HepG2 (cell line): ENCODE measurements around the gene ANKRD29. TPM values are rescaled to one million over a fixed set of nuclear protein-coding genes. Genes with fewer than 3 reads are reported as not detected.

Source experiments
- AGO2 ChIP-seq: fragments of 200-400 bp; formaldehyde crosslinking; optimal IDR thresholded peaks from 2 replicates; pipeline ENCODE3; 2017; ENCODE audit warnings: mild to moderate bottlenecking, low read depth, low read length, moderate library complexity
- CC2D1A ChIP-seq: sonication (generic); formaldehyde crosslinking; IDR thresholded peaks from 2 replicates; pipeline ENCODE4 v1.8.1; 2023; ENCODE audit warnings: mild to moderate bottlenecking, missing genetic modification reagents
- FOXM1 ChIP-seq: sonication (generic); formaldehyde crosslinking; IDR thresholded peaks from 2 replicates; pipeline ENCODE4 v1.5.0; 2020; ENCODE audit warnings: missing genetic modification reagents
- MLLT10 ChIP-seq: sonication (generic); formaldehyde crosslinking; IDR thresholded peaks from 2 replicates; pipeline ENCODE4 v1.4.0; 2020; ENCODE audit warnings: missing genetic modification reagents
- MXD1 ChIP-seq: sonication (generic); formaldehyde crosslinking; IDR thresholded peaks from 2 replicates; pipeline ENCODE4 v1.4.0; 2020; ENCODE audit warnings: mild to moderate bottlenecking, missing genetic modification reagents
- MYPOP ChIP-seq: sonication (generic); formaldehyde crosslinking; IDR thresholded peaks from 2 replicates; pipeline ENCODE4 v1.8.1; 2023; ENCODE audit warnings: mild to moderate bottlenecking, moderate library complexity, missing genetic modification reagents
- PRDM15 ChIP-seq: sonication (generic); formaldehyde crosslinking; IDR thresholded peaks from 2 replicates; pipeline ENCODE4 v1.4.0; 2020; ENCODE audit warnings: missing genetic modification reagents
- REXO4 ChIP-seq: sonication (generic); formaldehyde crosslinking; IDR thresholded peaks from 2 replicates; pipeline ENCODE4 v1.8.0; 2022; ENCODE audit warnings: missing genetic modification reagents, mild to moderate bottlenecking, borderline replicate concordance
- SIX4 ChIP-seq: sonication (generic); formaldehyde crosslinking; IDR thresholded peaks from 2 replicates; pipeline ENCODE4 v1.4.0; 2020; ENCODE audit warnings: missing genetic modification reagents
- SP1 ChIP-seq, 2 experiments: fragments of 450-650 bp in 1 of 2; sonication (generic) in 1 of 2; formaldehyde crosslinking in 1 of 2; IDR thresholded peaks; 2 replicates each; pipeline versions ENCODE4 v1.4.0 to v1.6.1; 2016 to 2020; ENCODE audit warnings: missing genetic modification reagents in 1 of 2
- TARDBP ChIP-seq: sonication (generic); formaldehyde crosslinking; IDR thresholded peaks from 2 replicates; pipeline ENCODE4 v1.8.0; 2022; ENCODE audit warnings: mild to moderate bottlenecking, missing genetic modification reagents
- ZBTB2 ChIP-seq: sonication (generic); formaldehyde crosslinking; IDR thresholded peaks from 2 replicates; pipeline ENCODE4 v1.8.0; 2022; ENCODE audit warnings: low read depth, missing genetic modification reagents
- ZBTB33 ChIP-seq: sonication (generic); formaldehyde crosslinking; IDR thresholded peaks from 2 replicates; pipeline ENCODE4 v1.4.0; 2020; ENCODE audit warnings: missing genetic modification reagents
- ZNF251 ChIP-seq: sonication (generic); formaldehyde crosslinking; IDR thresholded peaks from 2 replicates; pipeline ENCODE4 v1.9.0; 2021; ENCODE audit warnings: mild to moderate bottlenecking, missing genetic modification reagents
- ZNF260 ChIP-seq: sonication (generic); formaldehyde crosslinking; IDR thresholded peaks from 2 replicates; pipeline ENCODE4 v1.4.0; 2020; ENCODE audit warnings: missing genetic modification reagents, low read depth, mild to moderate bottlenecking, borderline replicate concordance
- ZNF335 ChIP-seq: sonication (generic); formaldehyde crosslinking; IDR thresholded peaks from 2 replicates; pipeline ENCODE4 v1.4.0; 2020; ENCODE audit warnings: missing genetic modification reagents
- ZNF589 ChIP-seq: sonication (generic); formaldehyde crosslinking; conservative IDR thresholded peaks from 2 replicates; pipeline ENCODE4 v1.8.0; 2022; ENCODE audit warnings: mild to moderate bottlenecking, moderate library complexity, missing genetic modification reagents
- ZNF597 ChIP-seq: sonication (generic); formaldehyde crosslinking; IDR thresholded peaks from 2 replicates; pipeline ENCODE4 v1.5.0; 2020; ENCODE audit warnings: missing genetic modification reagents
- ZNF644 ChIP-seq: IDR thresholded peaks from 2 replicates; pipeline ENCODE4 v1.6.1; 2016; ENCODE audit warnings: low read depth
- polyA plus RNA-seq, 8 experiments: library from polyadenylated mRNA; depleted of rRNA in 3 of 8; stranded (reverse) in 7 of 8; unstranded in 1 of 8; fragments of >200 nt; fragmentation: Illumina TruSeq in 4 of 8; extraction: Trizol in 4 of 8; gene quantifications; 2 replicates each; pipeline versions ENCODE4 v1.2.1 to v1.2.3, GENCODE V29; 2011 to 2016; ENCODE audit warnings: low read depth in 4 of 8, missing spikeins in 1 of 8, mixed read lengths in 1 of 8; ENCODE audit not compliant: insufficient read depth in 1 of 8
- total RNA-seq, 5 experiments: library from RNA; depleted of rRNA; stranded (reverse); fragments of >200 nt; fragmentation: Illumina TruSeq; extraction: Trizol; gene quantifications; 2 replicates each; pipeline ENCODE4 v1.2.3, GENCODE V29; 2016; ENCODE audit warnings: low read depth in 1 of 5

Gene ANKRD29
- total and polyA plus RNA-seq, 2 of the 13 experiments (the other 11 are each of a cell fraction or from before 2014, with no cell fraction given), result not detected

- TF ChIP-seq SP1 (IDR thresholded peaks at IDR 0.05) (no peak), SP1 (CRISPR knock-in tag; IDR thresholded peaks at IDR 0.05) (peak; percentile 60; the same call in 1 of the 2 replicates), ZNF335 (CRISPR knock-in tag) (no peak), PRDM15 (CRISPR knock-in tag) (no peak), CC2D1A (no peak), ZNF597 (CRISPR knock-in tag) (no peak), ZBTB33 (CRISPR knock-in tag) (no peak), AGO2 (peak; percentile 87), SIX4 (CRISPR knock-in tag) (no peak), ZNF260 (no peak), ZBTB2 (CRISPR knock-in tag) (no peak), ZNF589 (CRISPR knock-in tag) (no peak), ZNF251 (CRISPR knock-in tag) (no peak), REXO4 (CRISPR knock-in tag) (no peak), MLLT10 (CRISPR knock-in tag) (no peak), MXD1 (CRISPR knock-in tag) (peak; percentile 75; the same call in 1 of the 2 replicates), FOXM1 (CRISPR knock-in tag) (no peak), TARDBP (CRISPR knock-in tag) (no peak), ZNF644 (no peak), MYPOP (CRISPR knock-in tag) (no peak)
Observed at GRCh38 chr18:23586249-23587196, 76.2 kb downstream of the ANKRD29 start, which contains the start of gene NPC1 (continued).
